C4-2B (cell line): Measurements from ENCODE around the gene HSDL1.

ENCODE experiments used
- H3K27ac ChIP-seq: fragments of 450-650 bp; 2 replicates; pipeline ENCODE4 v1.5.1; 2017
- CTCF ChIP-seq: fragments of 450-650 bp; conservative IDR thresholded peaks from 2 replicates; pipeline ENCODE4 v1.5.1; 2017; ENCODE audit warnings: mild to moderate bottlenecking
- ZFX ChIP-seq: fragments of 450-650 bp; IDR thresholded peaks from 2 replicates; pipeline ENCODE4 v1.6.1; 2017

The HSDL1 gene

GRCh38 chr16:84103678-84104077 is 41.3 kb downstream of the HSDL1 start:
- no peak overlapping the region for H3K27ac ChIP-seq

DNA sequence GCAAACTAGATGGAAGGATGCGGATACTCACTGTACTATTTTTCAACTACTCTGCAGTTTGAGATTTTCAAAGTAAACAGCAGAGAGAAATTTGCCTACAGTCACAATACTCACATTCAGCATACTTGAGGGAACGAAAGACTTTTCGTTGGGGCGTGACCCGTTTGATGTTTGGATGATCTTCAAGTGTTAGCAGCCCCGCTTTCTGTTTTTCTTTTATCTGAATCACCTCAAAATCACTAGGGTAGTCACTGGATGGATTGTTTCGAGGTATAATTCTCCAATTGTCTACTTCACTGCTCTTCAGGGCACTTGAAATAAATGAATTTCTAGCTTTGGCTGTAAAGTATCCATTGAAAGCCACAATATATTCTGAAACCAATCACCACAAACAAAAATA is 46.0 kb downstream of the HSDL1 start:
- H3K27ac ChIP-seq, result no peak overlapping the region; the same call in 1 of the 2 replicates
- TF ChIP-seq CTCF (no peak), ZFX (no peak)

More at GRCh38 chr16:84103678-84104077, 41.3 kb downstream of the HSDL1 start:
- TF ChIP-seq ZFX, result no peak

- TF ChIP-seq ZFX (no peak), CTCF (no peak)
Measured at GRCh38 chr16:84096447-84097005, 48.5 kb downstream of the HSDL1 start.

GRCh38 chr16:84095466-84095865 is 49.5 kb downstream of the HSDL1 start:
- TF ChIP-seq CTCF (no peak), ZFX (no peak)
- peak overlapping the region; percentile 52 for H3K27ac ChIP-seq

More at GRCh38 chr16:84096447-84097005, 48.5 kb downstream of the HSDL1 start:
- H3K27ac ChIP-seq, result peak overlapping the region; percentile 86; the same call in 1 of the 2 replicates

- TF ChIP-seq ZFX, result no peak
- no peak overlapping the region for H3K27ac ChIP-seq
Measured at GRCh38 chr16:84093879-84094270, 51.1 kb downstream of the HSDL1 start.

GRCh38 chr16:84093120-84093878 is 51.7 kb downstream of the HSDL1 start:
- H3K27ac ChIP-seq, result no peak overlapping the region
- no peak for TF ChIP-seq CTCF
- no peak for TF ChIP-seq ZFX

GRCh38 chr16:84091460-84091859 is 53.5 kb downstream of the HSDL1 start:
- H3K27ac ChIP-seq, result no peak overlapping the region
- TF ChIP-seq ZFX (no peak), CTCF (no peak)

GRCh38 chr16:84090211-84090610 is 54.8 kb downstream of the HSDL1 start:
- TF ChIP-seq CTCF, result no peak
- TF ChIP-seq ZFX, result no peak
- H3K27ac ChIP-seq, result no peak overlapping the region
